NT2/D1 (cell line): ENCODE data around the gene GJB6.

Experiments used
- YY1 ChIP-seq: IDR thresholded peaks from 2 replicates; pipeline ENCODE4 v1.6.1; 2011; ENCODE audit not compliant: insufficient read length, insufficient read depth
- ZNF274 ChIP-seq: IDR thresholded peaks from 2 replicates; pipeline ENCODE4 v1.6.1; 2011; ENCODE audit warnings: mild to moderate bottlenecking, low read depth, low read length

GRCh38 chr13:20181188-20181587, 50.9 kb downstream of the GJB6 start:
- TF ChIP-seq YY1 (no peak), ZNF274 (no peak)
